NCI-H1694 (cell line): ENCODE results near the gene COL27A1.
"Not testable (repeated sequence)": the region's sequence is repeated elsewhere in the genome, so short reads cannot be mapped to it uniquely, and the experiment has no call there.

Experiments used
- DNase-seq: peaks from one replicate; lab custom pipeline; 2025; lab: John Stamatoyannopoulos, UW

COL27A1 gene

DNA sequence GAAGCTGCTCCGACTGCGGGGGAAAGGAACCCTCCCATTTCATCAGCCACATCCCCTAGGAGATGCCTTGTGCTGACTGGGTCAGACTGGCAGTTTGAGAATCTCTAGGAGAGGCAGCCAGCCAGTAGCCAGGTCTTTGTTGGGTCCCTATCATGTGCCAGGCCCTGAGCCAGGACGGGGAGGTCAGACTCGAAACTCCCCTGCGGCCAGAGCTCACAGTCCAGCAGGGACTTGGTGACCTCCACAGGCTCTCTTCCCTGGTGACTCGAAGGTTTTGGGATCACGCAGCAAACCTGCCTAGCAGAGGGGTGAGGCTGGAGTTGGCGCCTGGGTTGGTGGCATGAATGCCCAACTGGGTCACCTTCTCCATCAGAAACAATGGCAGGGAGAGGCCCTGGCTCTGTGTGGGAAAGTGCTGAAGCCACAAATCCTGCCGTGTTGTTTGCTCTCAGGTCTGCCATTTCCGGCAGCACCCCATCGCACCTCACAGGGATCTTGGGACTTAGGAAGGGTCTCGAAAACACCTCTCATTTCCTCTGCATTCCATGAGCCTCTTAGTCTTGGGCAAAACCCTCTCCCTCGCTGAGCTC is 153.1 kb downstream of the COL27A1 start:
- no peak for DNase-seq

- DNase-seq = no peak
These were observed 153.8 kb downstream of the COL27A1 start for GRCh38 chr9:114309096-114309495.

GRCh38 chr9:114310471-114311450 is 155.4 kb downstream of the COL27A1 start:
- no peak for DNase-seq

GRCh38 chr9:114311571-114312512 is 156.5 kb downstream of the COL27A1 start:
- DNase-seq = no peak

GRCh38 chr9:114312513-114312875 is 157.2 kb downstream of the COL27A1 start:
- no peak for DNase-seq

DNA sequence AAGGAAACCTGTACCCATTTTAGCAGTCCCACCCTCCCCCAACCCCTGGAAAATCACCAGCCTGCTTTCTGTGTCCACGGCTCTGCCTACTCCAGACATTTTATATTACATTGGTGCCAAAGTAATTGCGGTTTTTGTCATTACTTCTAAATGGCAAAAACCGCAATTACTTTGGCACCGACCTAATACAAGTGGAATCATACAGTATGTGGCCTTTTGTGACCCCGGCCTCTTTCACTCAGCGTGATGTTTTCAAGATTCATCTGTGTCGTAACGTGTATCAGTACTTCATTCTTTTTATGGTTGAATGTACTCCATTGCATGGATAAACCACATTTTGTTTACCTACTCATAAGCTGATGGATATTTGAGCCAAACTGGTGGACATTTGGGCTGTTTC is 157.8 kb downstream of the COL27A1 start:
- DNase-seq = no peak

GRCh38 chr9:114314256-114314867 is 159.0 kb downstream of the COL27A1 start:
- DNase-seq = no peak

DNA sequence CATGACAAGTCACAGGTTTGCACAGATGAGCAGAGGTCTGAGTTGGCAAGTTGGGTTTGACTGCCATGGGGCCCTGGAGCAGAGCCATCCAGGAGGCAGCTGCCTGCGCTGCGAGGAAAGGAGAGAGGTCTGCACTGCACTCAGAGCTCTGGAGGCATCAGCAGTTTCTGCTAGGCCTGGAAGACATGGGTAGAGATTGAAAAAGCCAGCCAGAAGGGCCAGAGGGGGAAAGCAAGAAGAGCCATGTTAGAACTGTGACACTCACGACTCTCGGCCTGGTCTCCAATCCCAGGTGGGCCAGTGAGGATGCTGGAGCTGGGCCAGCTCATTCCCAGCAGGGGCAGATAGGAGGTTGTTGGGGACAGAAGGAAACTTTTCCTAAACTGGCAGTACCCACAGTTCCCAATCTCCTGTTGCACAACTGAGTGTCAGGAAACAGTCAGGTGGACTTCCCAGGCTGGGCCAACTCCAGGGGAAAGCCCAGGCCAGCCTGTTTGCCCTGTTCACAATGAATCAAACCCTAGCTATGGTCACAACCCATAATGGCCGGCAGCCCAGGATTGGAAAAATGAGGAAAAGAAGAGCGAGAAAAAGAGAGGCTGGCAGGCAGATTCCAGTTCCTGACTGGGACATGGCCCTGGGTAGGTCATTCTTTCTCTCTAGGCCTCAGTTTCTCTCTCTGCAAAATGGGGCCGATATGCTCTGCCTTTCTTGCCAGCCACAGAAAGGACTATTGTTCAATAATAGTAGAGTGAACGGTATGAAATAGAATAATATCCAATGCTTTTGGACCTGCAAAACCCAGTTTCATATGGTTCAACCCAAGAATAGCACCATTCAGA is 159.8 kb downstream of the COL27A1 start:
- DNase-seq = no peak

DNA sequence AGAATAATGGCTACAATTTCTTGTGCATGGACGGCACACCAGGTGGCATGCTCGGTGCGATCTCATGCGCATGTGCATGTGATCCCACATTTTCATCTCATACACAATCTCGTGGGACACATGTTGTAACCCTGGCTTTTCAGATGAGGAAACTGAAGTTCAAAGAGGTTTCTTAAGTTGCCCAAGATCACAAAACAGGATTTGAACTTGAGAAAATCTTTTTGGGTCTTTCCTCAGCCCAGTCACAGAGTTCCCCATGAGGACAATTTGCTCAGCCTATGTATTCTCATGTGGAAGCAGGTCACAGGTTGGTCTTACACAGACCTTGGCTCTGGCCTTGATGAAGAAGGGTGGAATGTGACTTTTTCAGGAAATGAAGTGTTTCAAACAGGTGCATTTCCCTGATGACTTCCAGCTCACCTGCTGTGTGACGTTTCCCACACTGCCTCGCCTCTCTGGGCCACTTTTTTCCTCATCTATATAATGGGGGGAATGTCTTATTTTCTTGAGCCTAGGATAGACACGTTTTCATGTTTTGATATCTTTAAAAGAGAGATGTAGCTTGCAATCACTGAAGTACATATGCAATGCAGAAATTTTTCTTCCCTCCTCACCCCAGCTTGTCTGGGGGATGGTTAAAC is 160.5 kb downstream of the COL27A1 start:
- no peak for DNase-seq

DNA sequence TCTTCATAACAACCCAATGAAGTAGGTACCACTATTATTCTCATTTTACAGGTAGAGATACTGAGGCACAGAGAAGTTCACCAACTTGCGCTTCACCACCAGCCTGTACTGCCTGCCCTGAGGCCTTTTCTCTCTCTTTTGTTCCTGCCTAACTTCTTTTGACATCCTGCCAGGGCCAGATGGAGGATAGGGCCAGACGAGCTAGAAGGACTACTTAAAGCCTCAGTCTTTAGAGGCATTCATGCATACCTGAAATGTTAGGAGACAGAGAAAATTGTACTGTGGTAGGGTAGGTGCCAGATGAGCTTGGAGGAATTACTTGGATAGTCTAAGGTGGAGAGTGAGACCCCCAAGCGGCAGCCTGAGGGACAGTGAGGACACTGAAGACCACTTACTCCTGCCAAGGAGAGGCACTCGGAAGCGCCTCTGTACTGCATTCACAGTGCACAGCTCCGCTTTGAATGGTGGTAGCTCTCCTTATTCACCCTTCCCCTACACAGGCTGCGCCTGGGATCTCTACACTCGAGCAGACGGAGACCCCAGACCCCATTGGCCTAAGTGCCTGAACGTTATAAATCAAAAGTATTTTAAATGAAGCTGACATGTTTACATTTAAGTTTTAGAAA is 161.4 kb downstream of the COL27A1 start:
- no peak for DNase-seq

DNA sequence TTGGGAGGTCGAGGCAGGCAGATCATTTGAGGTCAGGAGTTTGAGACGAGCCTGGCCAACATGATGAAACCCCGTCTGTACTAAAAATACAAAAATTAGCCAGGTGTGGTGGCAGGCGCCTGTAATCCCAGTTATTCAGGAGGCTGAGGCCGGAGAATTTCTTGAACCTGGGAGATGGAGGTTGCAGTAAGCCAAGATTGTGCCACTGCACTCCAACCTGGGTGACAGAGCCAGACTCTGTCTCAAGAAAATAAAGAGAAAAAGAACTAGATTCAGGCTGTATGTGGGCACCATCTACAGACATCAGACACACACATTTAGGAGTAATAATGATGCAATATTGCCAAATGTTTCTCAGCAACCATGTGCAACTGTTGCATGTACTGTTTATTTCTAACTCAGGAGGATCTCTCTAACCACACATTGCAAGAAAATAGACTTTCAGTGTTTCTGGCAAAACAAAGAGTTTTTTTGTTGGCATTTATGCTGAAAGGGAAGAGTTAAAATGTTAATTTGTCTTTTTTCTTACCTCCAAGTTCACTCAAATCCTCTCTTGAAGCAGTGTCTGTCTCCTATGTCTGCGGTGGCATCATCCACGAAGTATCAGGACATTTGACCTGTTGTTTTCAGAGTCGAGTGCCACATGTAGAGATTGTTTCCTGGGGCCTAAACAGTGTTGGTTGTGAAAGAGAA is 162.5 kb downstream of the COL27A1 start:
- no peak for DNase-seq

GRCh38 chr9:114318416-114318815 is 163.1 kb downstream of the COL27A1 start:
- DNase-seq = no peak

GRCh38 chr9:114319147-114319546 is 163.8 kb downstream of the COL27A1 start:
- no peak for DNase-seq

GRCh38 chr9:114320710-114321109 is 165.4 kb downstream of the COL27A1 start:
- not testable (repeated sequence) for DNase-seq

DNA sequence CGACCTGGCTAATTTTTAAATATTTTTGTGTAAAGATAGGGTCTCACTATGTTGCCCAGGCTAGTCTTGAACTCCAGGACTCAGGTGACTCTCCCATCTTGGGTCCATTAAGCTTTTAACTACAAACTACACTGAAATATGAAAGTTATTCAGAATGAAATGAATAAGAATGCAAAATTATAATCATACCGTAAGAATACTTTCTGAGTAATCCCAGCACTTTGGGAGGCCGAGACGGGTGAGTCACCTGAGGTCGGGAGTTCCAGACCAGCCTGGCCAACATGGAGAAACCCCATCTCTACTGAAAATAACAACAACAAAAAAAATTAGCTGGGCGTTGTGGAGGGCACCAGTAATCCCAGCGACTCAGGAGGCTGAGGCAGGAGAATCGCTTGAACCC is 166.4 kb downstream of the COL27A1 start:
- DNase-seq = no peak

DNA sequence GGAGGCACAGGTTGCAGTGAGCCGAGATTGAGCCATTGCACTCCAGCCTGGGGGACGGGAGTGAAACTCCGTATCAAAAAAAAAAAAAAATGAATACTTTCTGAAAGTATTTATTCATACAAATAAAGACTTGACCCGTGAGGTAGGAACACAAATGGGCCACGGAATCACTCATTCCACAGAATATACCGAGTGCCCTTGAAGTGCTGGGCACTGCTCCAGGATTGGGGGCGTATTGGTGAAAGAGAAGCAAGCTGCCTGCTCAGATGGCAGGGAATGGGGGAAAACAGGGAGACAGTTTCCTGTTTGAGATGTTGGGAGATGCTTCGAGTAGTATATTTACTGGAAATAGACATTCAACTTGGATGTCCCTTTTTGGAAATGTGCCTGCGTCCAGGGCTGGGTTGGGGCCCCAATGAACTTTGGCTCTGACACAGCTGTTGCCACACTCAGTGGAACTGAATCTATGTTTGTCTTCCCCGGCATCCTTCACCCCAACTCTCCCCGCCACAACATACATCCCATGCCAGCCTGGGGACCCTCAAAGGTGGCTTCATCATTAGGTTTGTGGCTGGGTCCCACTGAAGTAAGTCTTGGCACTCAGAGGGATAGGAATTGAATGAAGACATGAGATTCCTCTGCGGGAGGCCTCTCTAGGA is 167.0 kb downstream of the COL27A1 start:
- not testable (repeated sequence) for DNase-seq

DNA sequence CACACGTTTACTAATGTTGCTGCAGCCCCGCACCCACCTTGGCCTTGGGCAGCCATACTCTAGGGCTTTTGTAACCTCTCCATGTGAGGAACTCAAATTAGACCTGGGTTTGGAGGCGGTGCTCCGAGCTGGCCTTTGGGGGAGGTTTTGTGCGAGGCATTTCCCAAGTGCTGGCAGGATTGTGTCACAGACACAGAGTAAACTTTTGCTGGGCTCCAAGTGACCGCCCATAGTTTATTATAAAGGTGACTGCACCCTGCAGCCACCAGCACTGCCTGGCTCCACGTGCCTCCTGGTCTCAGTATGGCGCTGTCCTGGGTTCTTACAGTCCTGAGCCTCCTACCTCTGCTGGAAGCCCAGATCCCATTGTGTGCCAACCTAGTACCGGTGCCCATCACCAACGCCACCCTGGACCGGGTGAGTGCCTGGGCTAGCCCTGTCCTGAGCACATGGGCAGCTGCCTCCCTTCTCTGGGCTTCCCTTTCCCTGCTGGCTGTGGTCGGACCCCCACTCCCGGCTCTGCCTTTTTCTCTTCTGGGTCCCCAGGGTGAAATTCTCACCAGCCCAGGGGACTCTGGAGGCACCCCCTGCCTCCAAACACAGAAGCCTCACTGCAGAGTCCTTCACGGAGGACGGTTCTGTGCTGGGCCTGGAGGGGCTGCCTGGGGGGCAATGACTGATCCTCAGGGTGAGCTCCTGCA is 167.6 kb downstream of the COL27A1 start, which contains the start of gene ORM1:
TSS of gene ORM1 (plus strand) at position 268 of the 701 bp plus-strand sequence. CDS start at position 304, 36 bp downstream.
- not testable (repeated sequence) for DNase-seq

DNA sequence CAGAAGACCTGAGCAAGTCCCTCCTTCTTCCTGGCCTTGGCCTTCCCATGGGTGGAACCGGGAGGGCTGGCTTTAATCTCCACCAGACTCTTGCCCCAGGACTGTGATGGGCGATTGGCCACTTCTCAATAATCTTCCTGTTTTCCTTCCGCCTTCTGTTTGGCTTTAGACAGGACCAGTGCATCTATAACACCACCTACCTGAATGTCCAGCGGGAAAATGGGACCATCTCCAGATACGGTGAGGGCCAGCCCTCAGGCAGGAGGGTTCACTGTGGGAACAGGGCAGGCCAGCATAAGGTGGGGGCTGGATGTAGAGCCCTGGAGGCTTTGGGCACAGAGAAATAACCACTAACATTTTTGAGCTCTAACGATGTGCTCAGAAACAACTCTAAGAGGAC is 168.5 kb downstream of the COL27A1 start:
- DNase-seq = not testable (repeated sequence)
